Neuron (in vitro differentiated cells): Measurements from ENCODE around the gene KRTAP19-8.

Experiments used
- H2AFZ ChIP-seq: one replicate; pipeline ENCODE4 v1.6.1; 2013; ENCODE audit warnings: low read depth, mild to moderate bottlenecking, inconsistent platforms, low read length, moderate library complexity
- H3K27me3 ChIP-seq: one replicate; pipeline ENCODE4 v1.6.1; 2013; ENCODE audit warnings: low read length; ENCODE audit not compliant: insufficient read depth
- H3K36me3 ChIP-seq: one replicate; pipeline ENCODE4 v1.6.1; 2013; ENCODE audit warnings: low read length; ENCODE audit not compliant: insufficient read depth
- H3K4me1 ChIP-seq: one replicate; pipeline ENCODE4 v1.6.1; 2013; ENCODE audit warnings: low read length; ENCODE audit not compliant: insufficient read depth
- H3K4me3 ChIP-seq: 2 replicates; pipeline ENCODE4 v1.5.1; 2013; ENCODE audit warnings: mild to moderate bottlenecking, low read length, moderate library complexity
- H3K9me3 ChIP-seq: one replicate; pipeline ENCODE4 v1.6.1; 2013; ENCODE audit warnings: low read length

Gene KRTAP19-8

DNA sequence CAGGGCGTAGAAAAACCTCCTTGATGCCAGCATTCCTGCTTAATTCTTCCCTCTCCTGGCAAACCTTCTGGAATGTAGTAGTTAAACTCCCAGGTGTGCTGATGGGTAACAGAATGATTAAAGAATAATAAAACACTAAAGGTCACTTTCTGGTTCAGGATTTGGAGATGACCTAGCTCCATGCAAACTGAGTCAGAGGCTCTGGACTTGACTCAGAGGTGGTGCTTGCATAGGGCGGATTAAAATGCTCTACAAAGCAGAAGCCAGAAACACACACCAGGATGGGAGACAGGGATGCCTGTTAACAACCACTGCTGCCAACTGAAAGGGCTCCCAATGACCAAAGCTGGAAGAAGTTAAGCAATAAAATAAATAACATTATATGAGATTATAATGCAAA, 41.5 kb downstream of the KRTAP19-8 start:
- Histone ChIP-seq H3K4me1 (no peaks in the 10 kb centered on the region), H3K27me3 (peaks cover 6% of the 10 kb centered on the region), H3K36me3 (no peaks in the 10 kb centered on the region), H3K4me3 (no peak overlapping the region), H2AFZ (no peak overlapping the region), H3K9me3 (no peaks in the 10 kb centered on the region)

DNA sequence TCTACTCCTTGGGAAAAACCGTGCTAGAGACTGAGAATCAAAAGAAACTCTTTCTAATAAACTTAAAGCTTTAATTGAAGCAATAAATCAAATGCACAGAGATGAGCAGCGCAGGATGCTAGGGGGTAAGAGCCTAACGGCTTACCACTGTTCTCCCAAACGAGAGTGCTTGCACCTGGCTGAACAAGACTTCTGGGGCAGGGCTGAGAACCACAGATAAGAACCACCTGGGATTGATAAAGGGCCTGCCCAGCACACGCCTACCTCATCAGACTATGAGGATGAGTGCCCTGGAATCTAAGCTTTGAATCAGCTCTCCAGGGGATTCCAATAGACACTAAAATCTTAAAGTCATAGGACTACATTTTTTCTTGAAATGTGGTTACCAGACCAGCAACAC, 43.3 kb downstream of the KRTAP19-8 start:
- no peaks in the 10 kb centered on the region for H3K4me1 ChIP-seq
- no peaks in the 10 kb centered on the region for H3K9me3 ChIP-seq
- H2AFZ ChIP-seq: no peak overlapping the region
- no peaks in the 10 kb centered on the region for H3K36me3 ChIP-seq
- H3K4me3 ChIP-seq: no peak overlapping the region
- H3K27me3 ChIP-seq: peaks cover 6% of the 10 kb centered on the region

DNA sequence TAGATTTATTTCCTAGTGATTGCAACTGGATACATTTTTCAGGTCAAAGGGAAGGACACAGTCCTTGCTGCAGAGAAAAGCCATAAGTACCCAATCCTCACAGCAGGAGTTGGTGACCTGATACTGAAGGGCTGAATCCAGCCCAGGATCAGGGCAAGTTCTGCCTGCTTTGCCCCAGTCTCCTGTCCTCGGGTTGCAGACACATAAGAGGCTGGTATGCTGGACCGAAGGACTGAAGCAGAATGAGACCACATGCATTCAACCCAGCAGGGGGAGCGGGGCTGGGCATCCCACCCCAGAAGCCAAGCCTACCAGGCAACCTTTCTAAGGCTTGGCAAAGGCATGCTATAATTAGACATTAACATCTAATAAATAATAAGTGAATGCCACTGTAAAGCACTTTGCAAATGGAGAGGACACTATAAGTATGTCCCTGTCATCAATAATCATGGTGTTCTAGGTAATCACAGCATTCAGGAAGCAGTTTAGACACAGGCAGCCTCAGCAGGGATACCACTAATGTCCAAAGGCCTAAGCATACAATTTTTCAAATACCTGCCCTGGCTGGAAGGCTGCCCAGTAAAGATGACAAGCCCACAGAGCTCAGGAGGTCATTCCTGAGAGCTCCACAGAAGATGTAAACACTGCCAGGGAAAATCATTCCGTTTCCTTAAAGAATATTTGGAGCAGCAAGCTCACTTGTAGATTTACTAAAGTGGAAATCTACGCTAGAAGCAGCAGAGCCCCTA, 47.6 kb downstream of the KRTAP19-8 start:
- Histone ChIP-seq H3K27me3 (no peaks in the 10 kb centered on the region), H3K36me3 (no peaks in the 10 kb centered on the region), H2AFZ (no peak overlapping the region), H3K4me1 (no peaks in the 10 kb centered on the region), H3K9me3 (no peaks in the 10 kb centered on the region), H3K4me3 (no peak overlapping the region)

DNA sequence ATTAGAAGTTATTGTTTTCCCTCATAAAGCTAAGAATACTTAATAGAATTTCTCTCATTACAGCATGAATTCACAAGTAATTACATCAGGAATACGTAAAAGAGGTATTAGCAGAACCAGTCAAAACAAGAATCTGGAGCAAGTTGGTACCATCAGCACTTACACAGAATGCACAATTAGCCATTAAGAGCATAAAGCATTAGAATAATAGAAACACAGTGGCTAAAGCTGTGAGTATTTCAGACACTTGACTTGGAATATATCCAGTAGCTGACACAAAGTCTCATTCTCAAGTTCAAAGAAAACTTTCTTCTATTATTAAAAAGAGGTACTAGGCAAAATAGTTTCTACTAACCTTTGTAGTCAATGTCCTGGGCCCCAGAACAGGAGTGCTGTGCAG, 49.6 kb downstream of the KRTAP19-8 start:
- no peaks in the 10 kb centered on the region for H3K9me3 ChIP-seq
- no peak overlapping the region for H3K4me3 ChIP-seq
- H3K27me3 ChIP-seq: no peaks in the 10 kb centered on the region
- no peaks in the 10 kb centered on the region for H3K4me1 ChIP-seq
- no peaks in the 10 kb centered on the region for H3K36me3 ChIP-seq
- H2AFZ ChIP-seq: no peak overlapping the region
